IPS DF 6.9 (cell line): ENCODE measurements around the gene IL17RD.

Experiments used
- DNase-seq: peaks from one replicate; pipeline ENCODE4 v3.0.0-alpha.2; 2013; ENCODE audit warnings: low read depth, low spot score
- H3K27ac ChIP-seq: one replicate; pipeline ENCODE4 v1.5.1; 2013; ENCODE audit warnings: low read length, control low read depth
- H3K27me3 ChIP-seq: 2 replicates; pipeline ENCODE4 v1.6.1; 2013; ENCODE audit warnings: mild to moderate bottlenecking, low read length; ENCODE audit not compliant: control insufficient read depth, insufficient read depth
- H3K36me3 ChIP-seq: 2 replicates; pipeline ENCODE4 v1.6.1; 2013; ENCODE audit warnings: low read length; ENCODE audit not compliant: control insufficient read depth, insufficient read depth
- H3K4me1 ChIP-seq: 2 replicates; pipeline ENCODE4 v1.6.1; 2013; ENCODE audit warnings: low read length; ENCODE audit not compliant: control insufficient read depth, insufficient read depth
- H3K4me3 ChIP-seq: 2 replicates; pipeline ENCODE4 v1.5.1; 2013; ENCODE audit warnings: mild to moderate bottlenecking, low read length
- H3K9me3 ChIP-seq: 2 replicates; pipeline ENCODE4 v1.6.1; 2013; ENCODE audit warnings: low read length, inconsistent platforms; ENCODE audit not compliant: control insufficient read depth, insufficient read depth
- WGBS: extraction: QIAGEN DNeasy Blood & Tissue Kit; methylation state at CpG from one replicate; pipeline ENCODE4 v1.1.7; 2013; ENCODE audit warnings: mixed read lengths, missing lambda C conversion rate; ENCODE audit not compliant: insufficient read length, insufficient coverage; 5-methylcytosine and 5-hydroxymethylcytosine counted together

The IL17RD gene

GRCh38 chr3:57169872-57170623 is 4.9 kb upstream of the IL17RD start:
- Histone ChIP-seq H3K36me3 (no peaks in the 10 kb centered on the region), H3K4me3 (peak overlapping the region; percentile 18; the same call in 1 of the 2 replicates), H3K27ac (no peak overlapping the region), H3K4me1 (peaks cover 1% of the 10 kb centered on the region; the same call in 1 of the 2 replicates), H3K27me3 (no peaks in the 10 kb centered on the region), H3K9me3 (no peaks in the 10 kb centered on the region)
- DNase-seq = no peak
- WGBS = no CpG with 5 or more reads among the region's 40 CpGs

GRCh38 chr3:57169108-57169507 is 4.0 kb upstream of the IL17RD start:
- no peak for DNase-seq
- Histone ChIP-seq H3K27ac (no peak overlapping the region), H3K27me3 (peaks cover 2% of the 10 kb centered on the region; the same call in 1 of the 2 replicates), H3K36me3 (no peaks in the 10 kb centered on the region), H3K4me3 (no peak overlapping the region), H3K4me1 (peaks cover 3% of the 10 kb centered on the region; the same call in 1 of the 2 replicates), H3K9me3 (no peaks in the 10 kb centered on the region)
- no CpG with 5 or more reads among the region's 3 CpGs for WGBS

GRCh38 chr3:57168151-57168550 is 3.0 kb upstream of the IL17RD start:
- peaks cover 6% of the 10 kb centered on the region; the same call in 1 of the 2 replicates for H3K4me1 ChIP-seq
- H3K27ac ChIP-seq = no peak overlapping the region
- H3K36me3 ChIP-seq = no peaks in the 10 kb centered on the region
- no peak for DNase-seq
- H3K9me3 ChIP-seq = no peaks in the 10 kb centered on the region
- no CpG with 5 or more reads among the region's 2 CpGs for WGBS
- H3K27me3 ChIP-seq = peaks cover 2% of the 10 kb centered on the region; the same call in 1 of the 2 replicates
- H3K4me3 ChIP-seq = no peak overlapping the region

- peaks cover 2% of the 10 kb centered on the region; the same call in 1 of the 2 replicates for H3K27me3 ChIP-seq
These were observed 1.5 kb upstream of the IL17RD start for GRCh38 chr3:57166660-57167059.

GRCh38 chr3:57165641-57166040 is 488 bp upstream of the IL17RD start:
- peaks cover 2% of the 10 kb centered on the region; the same call in 1 of the 2 replicates for H3K27me3 ChIP-seq
- H3K36me3 ChIP-seq = no peaks in the 10 kb centered on the region
- no peak for DNase-seq
- H3K27ac ChIP-seq = no peak overlapping the region
- H3K9me3 ChIP-seq = no peaks in the 10 kb centered on the region
- no CpG with 5 or more reads among the region's 4 CpGs for WGBS
- no peak overlapping the region for H3K4me3 ChIP-seq
- H3K4me1 ChIP-seq = peaks cover 17% of the 10 kb centered on the region

More at GRCh38 chr3:57166660-57167059, 1.5 kb upstream of the IL17RD start:
- Histone ChIP-seq H3K27ac (no peak overlapping the region), H3K36me3 (no peaks in the 10 kb centered on the region), H3K4me1 (peaks cover 17% of the 10 kb centered on the region), H3K9me3 (no peaks in the 10 kb centered on the region), H3K4me3 (no peak overlapping the region)
- no peak for DNase-seq
- WGBS = no CpG with 5 or more reads among the region's 2 CpGs

GRCh38 chr3:57164217-57164656 is 916 bp downstream of the IL17RD start:
- Histone ChIP-seq H3K9me3 (no peaks in the 10 kb centered on the region), H3K4me3 (peak overlapping the region; percentile 88), H3K36me3 (no peaks in the 10 kb centered on the region), H3K27me3 (peaks cover 2% of the 10 kb centered on the region; the same call in 1 of the 2 replicates), H3K4me1 (peaks cover 17% of the 10 kb centered on the region), H3K27ac (no peak overlapping the region)
- WGBS = no CpG with 5 or more reads among the region's 30 CpGs
- DNase-seq = no peak

GRCh38 chr3:57163751-57164150 is 1.4 kb downstream of the IL17RD start:
- Histone ChIP-seq H3K27ac (no peak overlapping the region), H3K4me1 (peaks cover 17% of the 10 kb centered on the region), H3K36me3 (no peaks in the 10 kb centered on the region), H3K9me3 (no peaks in the 10 kb centered on the region), H3K4me3 (peak overlapping the region; percentile 88; the same call in 1 of the 2 replicates), H3K27me3 (peaks cover 2% of the 10 kb centered on the region; the same call in 1 of the 2 replicates)
- WGBS = no CpG with 5 or more reads among the region's 8 CpGs
- DNase-seq = no peak

GRCh38 chr3:57161915-57162314 is 3.2 kb downstream of the IL17RD start:
- Histone ChIP-seq H3K4me3 (no peak overlapping the region), H3K36me3 (no peaks in the 10 kb centered on the region), H3K27me3 (peaks cover 2% of the 10 kb centered on the region; the same call in 1 of the 2 replicates), H3K9me3 (no peaks in the 10 kb centered on the region), H3K27ac (no peak overlapping the region), H3K4me1 (peaks cover 19% of the 10 kb centered on the region)
- DNase-seq = no peak
- no CpG with 5 or more reads among the region's 1 CpG for WGBS

- WGBS = no CpG with 5 or more reads among the region's 5 CpGs
- no peak overlapping the region for H3K27ac ChIP-seq
- H3K9me3 ChIP-seq = no peaks in the 10 kb centered on the region
- DNase-seq = no peak
- no peak overlapping the region for H3K4me3 ChIP-seq
- peaks cover 2% of the 10 kb centered on the region; the same call in 1 of the 2 replicates for H3K27me3 ChIP-seq
- no peaks in the 10 kb centered on the region for H3K36me3 ChIP-seq
- H3K4me1 ChIP-seq = peaks cover 22% of the 10 kb centered on the region
These were observed 4.2 kb downstream of the IL17RD start for GRCh38 chr3:57160765-57161538.

GRCh38 chr3:57160076-57160764 is 4.9 kb downstream of the IL17RD start:
- no CpG with 5 or more reads among the region's 8 CpGs for WGBS
- Histone ChIP-seq H3K4me1 (peaks cover 22% of the 10 kb centered on the region), H3K27me3 (peaks cover 2% of the 10 kb centered on the region; the same call in 1 of the 2 replicates)

More at GRCh38 chr3:57160076-57160764, 4.9 kb downstream of the IL17RD start:
- DNase-seq = no peak
- Histone ChIP-seq H3K9me3 (no peaks in the 10 kb centered on the region), H3K36me3 (no peaks in the 10 kb centered on the region), H3K4me3 (no peak overlapping the region), H3K27ac (no peak overlapping the region)
